Esophagus (tissue), 2 donors: Measurements from ENCODE around the gene ATXN1. TPM values are rescaled to one million over a fixed set of nuclear protein-coding genes. Genes with fewer than 3 reads are reported as not detected.
"Not testable (repeated sequence)": the region's sequence is repeated elsewhere in the genome, so short reads cannot be mapped to it uniquely, and the experiment has no call there.

ENCODE experiments used
- H3K27ac ChIP-seq, 2 donors: one replicate each; pipeline ENCODE4 v1.5.1; 2013; ENCODE audit warnings: low read depth in 2 of 2, mild to moderate bottlenecking in 2 of 2, inconsistent platforms in 1 of 2, low read length in 1 of 2, moderate library complexity in 1 of 2
- H3K27me3 ChIP-seq, 2 donors: one replicate each; pipeline ENCODE4 v1.6.1; 2013; ENCODE audit warnings: low read length in 2 of 2, control low read depth in 1 of 2, mild to moderate bottlenecking in 1 of 2; ENCODE audit not compliant: insufficient read depth in 2 of 2, control insufficient read depth in 1 of 2
- H3K36me3 ChIP-seq, 2 donors: one replicate each; pipeline ENCODE4 v1.6.1; 2013; ENCODE audit warnings: low read length in 1 of 2; ENCODE audit not compliant: control insufficient read depth in 2 of 2, insufficient read depth in 2 of 2
- H3K4me1 ChIP-seq, 2 donors: one replicate each; pipeline ENCODE4 v1.6.1; 2013; ENCODE audit warnings: low read length in 1 of 2; ENCODE audit not compliant: control insufficient read depth in 2 of 2, insufficient read depth in 2 of 2
- H3K4me3 ChIP-seq, 2 donors: one replicate each; pipeline ENCODE4 v1.5.1; 2013; ENCODE audit warnings: low read length in 2 of 2, mild to moderate bottlenecking in 2 of 2, low read depth in 1 of 2, moderate library complexity in 1 of 2
- H3K9me3 ChIP-seq, 2 donors: one replicate each; pipeline ENCODE4 v1.6.1; 2013; ENCODE audit warnings: mild to moderate bottlenecking in 2 of 2, low read depth in 1 of 2, low read length in 1 of 2, moderate library complexity in 1 of 2; ENCODE audit not compliant: control insufficient read depth in 2 of 2, insufficient read depth in 1 of 2
- WGBS, 2 donors: extraction: QIAGEN DNeasy Blood & Tissue Kit; methylation state at CpG; one replicate each; pipeline ENCODE4 v1.1.7; 2013; 5-methylcytosine and 5-hydroxymethylcytosine counted together
- polyA plus RNA-seq, 2 donors: library from polyadenylated mRNA; stranded (reverse); fragments of 200-250 nt; gene quantifications; one replicate each; pipeline ENCODE4 v1.2.3, GENCODE V29; 2013
- donor health status: healthy with polysubstance abuse.
- donor health status: Bipolar disorder and iron deficiency.

Gene ATXN1
- polyA plus RNA-seq, 2 donors: 4.3 to 8.8 TPM

GRCh38 chr6:16705081-16705993 lies 55.9 kb downstream of the ATXN1 start:
- Histone ChIP-seq H3K4me1 (peaks cover 0 to 15% of the 10 kb centered on the region in 2 donors), H3K27me3 (no peaks in the 10 kb centered on the region), H3K4me3 (no peak overlapping the region), H3K36me3 (no peaks in the 10 kb centered on the region), H3K9me3 (no peaks in the 10 kb centered on the region), H3K27ac (peak overlapping the region; percentile 65 to 82)
- WGBS, 2 donors: 67 to 74% methylated on average over 6 of the region's 6 CpGs

- Histone ChIP-seq H3K4me1 (peaks cover 0 to 18% of the 10 kb centered on the region in 2 donors), H3K27me3 (no peaks in the 10 kb centered on the region), H3K9me3 (no peaks in the 10 kb centered on the region), H3K4me3 (peak overlapping the region in 1 of 2 donors; percentile 29), H3K36me3 (no peaks in the 10 kb centered on the region), H3K27ac (peak overlapping the region; percentile 65 to 82)
- WGBS, 2 donors: 30 to 48% methylated on average over 10 of the region's 10 CpGs
These were observed 56.7 kb downstream of the ATXN1 start for GRCh38 chr6:16704401-16705045.

- H3K4me3 ChIP-seq, H3K27ac ChIP-seq, H3K36me3 ChIP-seq, H3K9me3 ChIP-seq, H3K27me3 ChIP-seq: not testable (repeated sequence)
- H3K4me1 ChIP-seq: peaks cover 0 to 19% of the 10 kb centered on the region in 2 donors
- WGBS, 2 donors: 90 to 99% methylated on average over 4 to 5 of the region's 6 CpGs
These were observed 58.5 kb downstream of the ATXN1 start for GRCh38 chr6:16702627-16703378.

GRCh38 chr6:16700916-16701234 lies 60.4 kb downstream of the ATXN1 start:
- 50 to 59% methylated on average over 5 of the region's 5 CpGs for WGBS, 2 donors
- Histone ChIP-seq H3K4me1 (peaks cover 0 to 19% of the 10 kb centered on the region in 2 donors), H3K4me3 (no peak overlapping the region), H3K9me3 (no peaks in the 10 kb centered on the region), H3K36me3 (no peaks in the 10 kb centered on the region), H3K27me3 (no peaks in the 10 kb centered on the region), H3K27ac (no peak overlapping the region)

- Histone ChIP-seq H3K4me1 (peaks cover 0 to 14% of the 10 kb centered on the region in 2 donors), H3K36me3 (no peaks in the 10 kb centered on the region), H3K27ac (peak overlapping the region; percentile 35 to 84), H3K9me3 (no peaks in the 10 kb centered on the region), H3K27me3 (no peaks in the 10 kb centered on the region), H3K4me3 (peak overlapping the region in 1 of 2 donors; percentile 19)
- WGBS, 2 donors: 49 to 51% methylated on average over 13 of the region's 13 CpGs
These were observed 60.9 kb downstream of the ATXN1 start for GRCh38 chr6:16700202-16700915.

- Histone ChIP-seq H3K27me3 (no peaks in the 10 kb centered on the region), H3K27ac (peak overlapping the region; percentile 40 to 55), H3K9me3 (no peaks in the 10 kb centered on the region), H3K4me3 (no peak overlapping the region), H3K36me3 (no peaks in the 10 kb centered on the region), H3K4me1 (peaks cover 0 to 10% of the 10 kb centered on the region in 2 donors)
- 53 to 58% methylated on average over 7 of the region's 7 CpGs for WGBS, 2 donors
These were observed 62.0 kb downstream of the ATXN1 start for GRCh38 chr6:16698997-16699868.

GRCh38 chr6:16698162-16698533 lies 63.1 kb downstream of the ATXN1 start:
- H3K4me1 ChIP-seq: peaks cover 0 to 8% of the 10 kb centered on the region in 2 donors
- no peaks in the 10 kb centered on the region for H3K36me3 ChIP-seq
- H3K27me3 ChIP-seq: no peaks in the 10 kb centered on the region
- no peak overlapping the region for H3K4me3 ChIP-seq
- no peaks in the 10 kb centered on the region for H3K9me3 ChIP-seq
- 35 to 36% methylated on average over 1 of the region's 1 CpG for WGBS, 2 donors
- peak overlapping the region; percentile 92 to 96 for H3K27ac ChIP-seq

GRCh38 chr6:16697437-16698161 lies 63.7 kb downstream of the ATXN1 start:
- Histone ChIP-seq H3K9me3 (no peaks in the 10 kb centered on the region), H3K27me3 (no peaks in the 10 kb centered on the region), H3K4me3 (no peak overlapping the region), H3K36me3 (no peaks in the 10 kb centered on the region), H3K4me1 (peaks cover 0 to 8% of the 10 kb centered on the region in 2 donors), H3K27ac (peak overlapping the region; percentile 92 to 96)
- 41 to 48% methylated on average over 7 of the region's 7 CpGs for WGBS, 2 donors
